ENCODE measurements around the gene XIRP2. TPM values are rescaled to one million over a fixed set of nuclear protein-coding genes. Genes with fewer than 3 reads are reported as not detected.
A peak's percentile ranks its signal among the peaks of the same experiment; 100 is the strongest.

XIRP2 gene
- total RNA-seq, 1 experiment from 2014 or later: not detected

- BruUV-seq (replicated peaks): TSS peak; percentile 76
- no peak for DNase-seq
- Mint-ChIP-seq H3K27me3 (ENCODE audit: unreplicated experiment) (no peaks in the 10 kb centered on the region), H3K4me1 (ENCODE audit: low read depth, unreplicated experiment) (peaks cover 30% of the 10 kb centered on the region), H3K27ac (ENCODE audit: unreplicated experiment) (peak overlapping the region; percentile 77), H3K36me3 (ENCODE audit: insufficient read depth, unreplicated experiment) (peaks cover 8% of the 10 kb centered on the region), H3K9me3 (ENCODE audit: low read depth, unreplicated experiment) (peaks cover 2% of the 10 kb centered on the region), H3K4me3 (ENCODE audit: low read depth, unreplicated experiment) (peak overlapping the region; percentile 46)
- CTCF ChIA-PET: no interaction called here
- TF ChIP-seq, protein P1, sequence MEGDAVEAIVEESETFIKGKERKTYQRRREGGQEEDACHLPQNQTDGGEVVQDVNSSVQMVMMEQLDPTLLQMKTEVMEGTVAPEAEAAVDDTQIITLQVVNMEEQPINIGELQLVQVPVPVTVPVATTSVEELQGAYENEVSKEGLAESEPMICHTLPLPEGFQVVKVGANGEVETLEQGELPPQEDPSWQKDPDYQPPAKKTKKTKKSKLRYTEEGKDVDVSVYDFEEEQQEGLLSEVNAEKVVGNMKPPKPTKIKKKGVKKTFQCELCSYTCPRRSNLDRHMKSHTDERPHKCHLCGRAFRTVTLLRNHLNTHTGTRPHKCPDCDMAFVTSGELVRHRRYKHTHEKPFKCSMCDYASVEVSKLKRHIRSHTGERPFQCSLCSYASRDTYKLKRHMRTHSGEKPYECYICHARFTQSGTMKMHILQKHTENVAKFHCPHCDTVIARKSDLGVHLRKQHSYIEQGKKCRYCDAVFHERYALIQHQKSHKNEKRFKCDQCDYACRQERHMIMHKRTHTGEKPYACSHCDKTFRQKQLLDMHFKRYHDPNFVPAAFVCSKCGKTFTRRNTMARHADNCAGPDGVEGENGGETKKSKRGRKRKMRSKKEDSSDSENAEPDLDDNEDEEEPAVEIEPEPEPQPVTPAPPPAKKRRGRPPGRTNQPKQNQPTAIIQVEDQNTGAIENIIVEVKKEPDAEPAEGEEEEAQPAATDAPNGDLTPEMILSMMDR (IDR thresholded peaks at IDR 0.05; ENCODE audit: unreplicated experiment): no peak
- intact Hi-C loops (cut with micrococcal nuclease; ENCODE audit: unreplicated experiment): loop anchor here (1.0 to 5.0 kb wide), 2 partner anchors 56 to 183 kb away; no protein-coding TSS in a partner anchor
These were observed 252.1 kb downstream of the XIRP2 start for GRCh38 chr2:167140330-167140729.

- CTCF ChIA-PET: no interaction called here
- Mint-ChIP-seq H3K4me3 (ENCODE audit: low read depth, unreplicated experiment) (peak overlapping the region; percentile 46), H3K4me1 (ENCODE audit: low read depth, unreplicated experiment) (peaks cover 30% of the 10 kb centered on the region)
These were observed 252.5 kb downstream of the XIRP2 start for GRCh38 chr2:167140767-167141166.

GRCh38 chr2:167142554-167142953 is 254.3 kb downstream of the XIRP2 start:
- no peak for DNase-seq
- Mint-ChIP-seq H3K9me3 (ENCODE audit: low read depth, unreplicated experiment) (peaks cover 2% of the 10 kb centered on the region), H3K4me1 (ENCODE audit: low read depth, unreplicated experiment) (peaks cover 30% of the 10 kb centered on the region), H3K27me3 (ENCODE audit: unreplicated experiment) (no peaks in the 10 kb centered on the region), H3K36me3 (ENCODE audit: insufficient read depth, unreplicated experiment) (peaks cover 8% of the 10 kb centered on the region), H3K4me3 (ENCODE audit: low read depth, unreplicated experiment) (no peak overlapping the region), H3K27ac (ENCODE audit: unreplicated experiment) (peak overlapping the region; percentile 18)
- CTCF ChIA-PET: no interaction called here
- BruUV-seq (replicated peaks): no TSS peak
- intact Hi-C loops (cut with micrococcal nuclease; ENCODE audit: unreplicated experiment): loop anchor here (5.0 kb wide), 1 partner anchor 185 kb away; no protein-coding TSS in a partner anchor
- TF ChIP-seq, protein P1 (IDR thresholded peaks at IDR 0.05; ENCODE audit: unreplicated experiment): no peak

More at GRCh38 chr2:167140767-167141166, 252.5 kb downstream of the XIRP2 start:
- peak overlapping the region; percentile 77 for H3K27ac Mint-ChIP-seq (ENCODE audit: unreplicated experiment)
- TF ChIP-seq, protein P1 (IDR thresholded peaks at IDR 0.05; ENCODE audit: unreplicated experiment): no peak
- DNase-seq: peak; percentile 67
- BruUV-seq (replicated peaks): no TSS peak
- intact Hi-C loops (cut with micrococcal nuclease; ENCODE audit: unreplicated experiment): loop anchor here (1.0 to 5.0 kb wide), 2 partner anchors 56 to 183 kb away; no protein-coding TSS in a partner anchor
- H3K9me3 Mint-ChIP-seq (ENCODE audit: low read depth, unreplicated experiment): peaks cover 2% of the 10 kb centered on the region
- H3K27me3 Mint-ChIP-seq (ENCODE audit: unreplicated experiment): no peaks in the 10 kb centered on the region
- H3K36me3 Mint-ChIP-seq (ENCODE audit: insufficient read depth, unreplicated experiment): peaks cover 8% of the 10 kb centered on the region

GRCh38 chr2:167144179-167144898 is 256.1 kb downstream of the XIRP2 start:
- BruUV-seq (replicated peaks): no TSS peak

More at GRCh38 chr2:167144179-167144898, 256.1 kb downstream of the XIRP2 start:
- no peak for DNase-seq
- peaks cover 5% of the 10 kb centered on the region for H3K9me3 Mint-ChIP-seq (ENCODE audit: low read depth, unreplicated experiment)
- H3K4me1 Mint-ChIP-seq (ENCODE audit: low read depth, unreplicated experiment): peaks cover 30% of the 10 kb centered on the region
- no peaks in the 10 kb centered on the region for H3K27me3 Mint-ChIP-seq (ENCODE audit: unreplicated experiment)
- intact Hi-C loops (cut with micrococcal nuclease; ENCODE audit: unreplicated experiment): loop anchor here (5.0 kb wide), 1 partner anchor 187 kb away; no protein-coding TSS in a partner anchor
- TF ChIP-seq, protein P1 (IDR thresholded peaks at IDR 0.05; ENCODE audit: unreplicated experiment): no peak
- peaks cover 8% of the 10 kb centered on the region for H3K36me3 Mint-ChIP-seq (ENCODE audit: insufficient read depth, unreplicated experiment)
- no peak overlapping the region for H3K4me3 Mint-ChIP-seq (ENCODE audit: low read depth, unreplicated experiment)
- CTCF ChIA-PET: no interaction called here
- no peak overlapping the region for H3K27ac Mint-ChIP-seq (ENCODE audit: unreplicated experiment)

Data from Calu3 (cell line).